Transverse colon (tissue), 4 donors: Measurements from ENCODE around the gene YPEL2. TPM values are rescaled to one million over a fixed set of nuclear protein-coding genes. Genes with fewer than 3 reads are reported as not detected.

Experiments used
- DNase-seq: peaks from one replicate; pipeline ENCODE4 v3.0.0-alpha.2; 2019
- H3K27ac ChIP-seq, 4 donors: fragments of 200-600 bp; sonication (generic); 2 replicates each; pipeline ENCODE4 v1.5.1; 2016 to 2018; ENCODE audit warnings: inconsistent platforms in 4 of 4
- H3K27me3 ChIP-seq: fragments of 200-600 bp; sonication (generic); 2 replicates; pipeline ENCODE4 v1.5.1; 2017; ENCODE audit warnings: inconsistent platforms
- H3K36me3 ChIP-seq, 4 donors: fragments of 200-600 bp; sonication (generic); 2 replicates each; pipeline ENCODE4 v1.5.1; 2017 to 2019; ENCODE audit warnings: inconsistent platforms in 4 of 4
- H3K4me1 ChIP-seq, 4 donors: fragments of 200-600 bp; sonication (generic); 2 replicates each; pipeline ENCODE4 v1.5.1; 2017 to 2020; ENCODE audit warnings: inconsistent platforms in 4 of 4
- H3K4me3 ChIP-seq, 4 donors: fragments of 200-600 bp; sonication (generic); 1 replicate in 1 of 4; 2 replicates in 3 of 4; pipeline versions ENCODE4 v1.5.1 to v1.6.1; 2017 to 2019; ENCODE audit warnings: inconsistent platforms in 4 of 4
- H3K9me3 ChIP-seq, 2 donors: fragments of 200-600 bp; sonication (generic); 2 replicates each; pipeline ENCODE4 v1.5.1; 2017 to 2019; ENCODE audit warnings: inconsistent platforms in 2 of 2
- CTCF ChIP-seq, 5 experiments: fragments of 200-600 bp in 3 of 5; fragments of 450-650 bp in 2 of 5; sonication (generic) in 3 of 5; IDR thresholded peaks; 1 replicate in 2 of 5; 2 replicates in 3 of 5; pipeline ENCODE4 v1.5.1; 2016 to 2017; ENCODE audit warnings: antibody characterized with exemption in 5 of 5, inconsistent platforms in 3 of 5, mild to moderate bottlenecking in 2 of 5, moderate library complexity in 1 of 5
- EP300 ChIP-seq: sonication (generic); formaldehyde crosslinking; IDR thresholded peaks from one replicate; pipeline ENCODE4 v1.6.1; 2017; ENCODE audit warnings: antibody characterized with exemption, low read depth
- POLR2A ChIP-seq: fragments of 450-650 bp; IDR thresholded peaks from one replicate; pipeline ENCODE4 v1.6.1; 2016; ENCODE audit warnings: antibody characterized with exemption, mild to moderate bottlenecking, moderate library complexity
- POLR2AphosphoS5 ChIP-seq, 3 donors: sonication (generic); formaldehyde crosslinking; IDR thresholded peaks; one replicate each; pipeline ENCODE4 v1.6.1; 2016; ENCODE audit warnings: antibody characterized with exemption in 3 of 3
- WGBS, 2 donors: methylation state at CpG; one replicate each; pipeline ENCODE4 v1.1.5; 2018; ENCODE audit warnings: low coverage in 1 of 2; 5-methylcytosine and 5-hydroxymethylcytosine counted together
- in situ Hi-C, 4 donors: fragments of 200-750 bp; cut with MboI; loops; one replicate each; pipeline versions ENCODE4 v1.15.0 to v1.15.1; 2017; ENCODE audit warnings: low sequenced_read_pairs in 3 of 4, low pct_ligation_motif_present in 1 of 4, low pct_unique_long_range_greater_than_20kb in 1 of 4
- intact Hi-C: fragments of 100-400 bp; cut with DNase I; formaldehyde crosslinking; loops from one replicate; pipeline ENCODE4 v1.15.1; 2023; ENCODE audit warnings: low total_unique reads
- total RNA-seq, 4 donors: library from RNA; depleted of rRNA; stranded (reverse); fragments of >200 nt; gene quantifications; one replicate each; pipeline ENCODE4 v1.1.0, GENCODE V29; 2016

Gene YPEL2
- total RNA-seq, 4 donors from 2014 or later: 24.7 to 45.0 (median 32.8) TPM

- H3K4me3 ChIP-seq: no peak overlapping the region
- WGBS, 2 donors: 87 to 90% methylated on average over 3 to 16 of the region's 16 CpGs
Observed at GRCh38 chr17:59353106-59353854, 21.8 kb downstream of the YPEL2 start.

GRCh38 chr17:59353936-59354755 is 22.7 kb downstream of the YPEL2 start:
- H3K27ac ChIP-seq: peak overlapping the region in 1 of 4 donors; percentile 25
- H3K27me3 ChIP-seq: no peaks in the 10 kb centered on the region
- TF ChIP-seq POLR2AphosphoS5 (IDR thresholded peaks at IDR 0.05) (no peak), CTCF (IDR thresholded peaks at IDR 0.05) (no peak), POLR2A (no peak), EP300 (no peak)
- H3K4me1 ChIP-seq: peaks cover 5 to 66% (median 20%) of the 10 kb centered on the region in 4 donors
- in situ Hi-C loops (no loop called here), intact Hi-C loops (no loop called here)
- H3K9me3 ChIP-seq: no peaks in the 10 kb centered on the region
- 82 to 84% methylated on average over 5 to 9 of the region's 9 CpGs for WGBS, 2 donors
- no peak overlapping the region for H3K4me3 ChIP-seq
- no peak for DNase-seq
- peaks cover 0 to 18% (median 0%) of the 10 kb centered on the region in 4 donors for H3K36me3 ChIP-seq

More at GRCh38 chr17:59353106-59353854, 21.8 kb downstream of the YPEL2 start:
- H3K4me1 ChIP-seq: peaks cover 4 to 65% (median 17%) of the 10 kb centered on the region in 4 donors
- TF ChIP-seq CTCF (IDR thresholded peaks at IDR 0.05): no peak
- TF ChIP-seq POLR2A: no peak
- no peak overlapping the region for H3K27ac ChIP-seq
- intact Hi-C loops: no loop called here
- no peaks in the 10 kb centered on the region for H3K27me3 ChIP-seq
- no peak for DNase-seq
- no peaks in the 10 kb centered on the region for H3K9me3 ChIP-seq
- H3K36me3 ChIP-seq: peaks cover 0 to 18% (median 0%) of the 10 kb centered on the region in 4 donors
- in situ Hi-C loops: no loop called here

GRCh38 chr17:59355030-59355701 is 23.7 kb downstream of the YPEL2 start:
- H3K36me3 ChIP-seq: peaks cover 0 to 18% (median 0%) of the 10 kb centered on the region in 4 donors
- DNase-seq: no peak
- 85 to 91% methylated on average over 3 to 4 of the region's 4 CpGs for whole genome bisulfite sequencing, 2 donors
- no peaks in the 10 kb centered on the region for H3K27me3 ChIP-seq
- H3K4me1 ChIP-seq: peaks cover 5 to 63% (median 15%) of the 10 kb centered on the region in 4 donors
- TF ChIP-seq POLR2A (no peak), EP300 (no peak), CTCF (IDR thresholded peaks at IDR 0.05) (no peak), POLR2AphosphoS5 (IDR thresholded peaks at IDR 0.05) (no peak)
- in situ Hi-C loops: no loop called here
- intact Hi-C loops: no loop called here
- H3K9me3 ChIP-seq: no peaks in the 10 kb centered on the region
- peak overlapping the region in 1 of 4 donors; percentile 14 for H3K27ac ChIP-seq
- H3K4me3 ChIP-seq: no peak overlapping the region
